NK-92 (cell line): Measurements from ENCODE around the gene ZNF560.
"Not testable (repeated sequence)": the region's sequence is repeated elsewhere in the genome, so short reads cannot be mapped to it uniquely, and the experiment has no call there.

ENCODE experiments used
- DNase-seq: peaks from one replicate; lab custom pipeline; 2025; ENCODE audit not compliant: unreplicated experiment; lab: John Stamatoyannopoulos, UW

ZNF560 gene

DNA sequence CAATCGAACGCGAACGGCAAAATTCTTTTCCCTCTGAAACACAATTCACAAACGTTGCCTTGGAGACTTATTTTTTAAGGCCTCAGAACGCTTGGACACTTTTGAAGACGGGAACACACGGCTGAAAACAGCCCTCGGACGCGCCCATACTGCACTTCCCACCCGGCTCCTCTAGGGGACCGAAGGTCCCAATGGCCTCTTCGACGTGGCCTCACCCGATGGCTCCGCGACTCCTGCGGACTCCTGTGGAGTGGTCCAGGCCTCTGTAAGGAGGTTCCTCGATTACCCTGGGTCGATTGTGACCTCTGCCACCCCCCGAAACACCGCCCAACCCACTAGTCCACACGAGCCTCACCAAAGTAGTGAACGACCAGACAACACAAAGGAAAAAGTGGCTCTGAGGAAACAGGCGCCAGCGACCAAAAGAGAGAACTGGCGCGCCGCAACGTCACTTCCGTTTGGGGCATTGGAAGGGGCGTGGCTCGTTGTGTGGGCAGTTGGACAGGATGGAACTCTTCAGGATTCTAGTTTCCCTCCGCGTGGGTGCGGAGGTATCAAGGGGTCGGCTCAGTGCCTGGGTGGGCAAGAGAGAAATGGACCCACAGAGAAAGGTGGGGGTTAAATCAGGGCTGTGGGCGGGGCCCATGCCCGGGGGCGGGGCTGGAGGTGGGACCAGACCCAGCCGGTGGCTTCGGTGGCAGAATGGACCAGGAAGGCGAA is at the start of gene ZNF560:
Gene ZNF560 (minus strand): TSS at position 434 of the 720 bp plus-strand sequence. CDS start 23,303 bp downstream, outside the sequence.
- DNase-seq, result no peak

DNA sequence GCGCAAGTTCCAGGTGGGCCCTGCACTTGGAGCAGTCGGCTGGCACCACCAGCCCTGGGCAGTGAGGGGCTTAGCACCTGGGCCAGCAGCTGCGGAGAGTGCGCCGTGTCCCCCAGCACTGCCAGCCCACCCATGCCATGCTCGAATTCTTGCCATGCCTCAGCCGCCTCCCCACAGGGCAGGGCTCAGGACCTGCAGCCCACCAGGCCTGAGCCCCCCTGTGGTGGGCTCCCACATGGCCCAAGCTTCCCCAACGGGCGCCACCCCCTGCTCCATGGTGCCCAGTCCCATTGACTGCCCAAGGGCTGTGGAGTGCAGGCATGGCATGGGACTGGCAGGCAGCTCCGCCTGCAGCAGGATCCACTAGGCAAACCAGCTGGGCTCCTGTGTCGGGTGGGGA is 49.5 kb upstream of the ZNF560 start:
- DNase-seq, result no peak

DNA sequence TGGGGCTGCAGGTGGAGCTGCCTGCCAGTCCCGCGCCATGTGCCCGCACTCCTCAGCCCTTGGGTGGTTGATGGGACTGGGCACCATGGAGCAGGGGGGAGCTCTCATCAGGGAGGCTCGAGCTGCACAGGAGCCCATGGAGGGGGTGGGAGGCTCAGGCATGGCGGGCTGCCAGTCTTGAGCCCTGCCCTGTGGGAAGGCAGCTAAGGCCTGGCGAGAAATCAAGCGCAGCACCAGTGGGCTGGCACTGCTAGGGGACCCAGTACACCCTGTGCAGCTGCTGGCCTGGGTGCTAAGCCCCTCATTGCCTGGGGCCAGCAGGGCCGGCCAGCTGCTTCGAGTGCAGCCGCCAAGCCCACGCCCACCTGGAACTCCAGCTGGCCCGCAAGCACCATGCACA is 42.9 kb upstream of the ZNF560 start:
- not testable (repeated sequence) for DNase-seq

DNA sequence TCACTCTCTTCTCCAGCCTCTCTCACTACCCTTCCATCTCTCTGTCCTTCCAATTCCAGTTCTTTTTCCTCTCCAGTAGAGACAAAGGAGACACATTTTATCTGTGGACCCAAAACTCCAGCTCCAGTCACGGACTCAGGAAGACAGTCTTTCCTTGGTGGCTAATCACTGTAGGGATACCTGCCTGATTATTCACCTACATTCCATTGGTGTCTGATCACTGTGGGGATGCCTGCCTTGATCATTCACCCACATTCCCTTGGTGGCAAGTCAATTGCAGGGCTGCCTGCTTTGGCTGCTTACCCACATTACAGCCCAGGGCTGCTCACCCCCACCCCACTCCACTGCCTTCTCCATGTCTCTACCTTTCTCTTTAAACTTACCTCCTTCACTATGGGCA is 41.5 kb upstream of the ZNF560 start:
- not testable (repeated sequence) for DNase-seq

DNA sequence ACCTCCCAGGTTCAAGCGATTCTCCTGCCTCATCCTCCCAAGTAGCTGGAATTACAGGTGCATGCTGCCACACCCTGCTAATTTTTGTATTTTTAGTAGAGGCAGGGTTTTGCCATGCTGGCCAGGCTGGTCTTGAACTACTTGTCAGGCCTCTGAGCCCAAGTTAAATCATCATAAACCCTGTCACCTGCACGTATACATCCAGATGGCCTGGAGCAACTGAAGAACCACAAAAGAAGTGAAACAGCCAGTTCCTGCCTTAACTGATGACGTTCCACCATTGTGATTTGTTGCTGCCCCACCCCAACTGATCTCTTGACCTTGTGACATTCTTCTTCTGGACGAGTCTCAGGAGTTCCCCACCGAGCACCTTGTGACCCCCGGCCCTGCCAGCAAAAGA is 40.8 kb upstream of the ZNF560 start:
- not testable (repeated sequence) for DNase-seq

DNA sequence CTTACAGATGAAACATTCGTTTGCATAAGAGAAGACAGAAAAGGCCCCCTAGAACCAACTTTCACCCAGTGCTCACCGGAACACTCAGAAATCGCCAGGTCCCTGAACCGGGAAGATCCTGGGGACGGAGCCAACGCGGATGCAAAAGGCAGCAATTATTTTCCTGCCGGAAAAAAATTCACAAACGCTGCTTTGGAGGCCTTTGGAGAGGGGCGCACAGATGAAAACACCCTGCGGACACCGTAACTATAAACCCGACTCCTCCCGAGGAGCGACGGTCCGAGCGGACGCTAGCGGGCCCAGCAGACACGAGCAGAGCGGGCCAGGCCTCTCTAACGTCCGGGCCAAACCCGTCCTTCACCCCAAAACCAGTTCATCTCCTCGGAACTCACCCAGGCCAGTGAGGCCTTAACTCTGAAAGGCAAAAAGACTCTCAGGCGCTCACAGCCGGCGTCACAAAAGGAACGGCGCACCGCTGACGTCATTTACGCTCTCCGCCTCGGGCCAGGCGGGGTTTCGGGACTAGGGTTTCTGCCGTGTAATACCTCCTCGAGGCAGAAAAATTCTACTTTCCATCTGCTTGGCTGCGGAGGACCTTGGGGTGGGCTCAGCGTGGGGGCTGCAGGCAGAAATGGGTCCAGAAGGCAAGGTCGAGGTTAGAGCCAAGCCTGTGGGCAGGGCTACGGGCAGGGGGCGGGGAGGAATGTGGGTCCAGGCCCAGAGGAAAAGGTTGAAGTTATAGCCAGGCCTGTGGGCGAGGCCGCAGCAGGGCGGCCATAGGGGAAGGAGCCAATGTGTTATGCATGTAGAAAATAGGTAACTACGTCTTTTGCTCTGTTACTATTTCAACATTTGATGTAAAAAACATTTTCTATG is 40.0 kb upstream of the ZNF560 start, which contains the start of gene ZNF426:
Gene ZNF426 (minus strand): TSS at position 463 of the 876 bp plus-strand sequence. CDS start 2,413 bp downstream, outside the sequence.
- no peak for DNase-seq

DNA sequence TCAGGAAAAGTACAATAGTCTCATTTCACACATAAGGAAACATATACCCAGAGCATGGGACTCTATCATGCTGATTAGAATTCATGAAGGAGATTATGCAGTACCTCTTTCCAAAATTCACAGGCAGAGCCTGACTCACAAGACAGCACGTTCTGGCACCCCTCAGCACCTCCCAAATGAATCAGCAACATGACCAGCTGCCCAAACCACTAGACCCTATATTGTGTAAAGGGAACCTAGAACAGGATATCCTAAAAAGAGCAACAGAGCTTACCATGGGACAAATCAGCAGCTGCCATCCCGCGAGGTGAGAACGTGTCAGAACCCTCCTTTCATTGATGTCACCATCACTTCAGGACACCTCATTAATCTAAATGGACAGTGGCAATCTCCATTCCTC is 37.5 kb upstream of the ZNF560 start:
- no peak for DNase-seq

DNA sequence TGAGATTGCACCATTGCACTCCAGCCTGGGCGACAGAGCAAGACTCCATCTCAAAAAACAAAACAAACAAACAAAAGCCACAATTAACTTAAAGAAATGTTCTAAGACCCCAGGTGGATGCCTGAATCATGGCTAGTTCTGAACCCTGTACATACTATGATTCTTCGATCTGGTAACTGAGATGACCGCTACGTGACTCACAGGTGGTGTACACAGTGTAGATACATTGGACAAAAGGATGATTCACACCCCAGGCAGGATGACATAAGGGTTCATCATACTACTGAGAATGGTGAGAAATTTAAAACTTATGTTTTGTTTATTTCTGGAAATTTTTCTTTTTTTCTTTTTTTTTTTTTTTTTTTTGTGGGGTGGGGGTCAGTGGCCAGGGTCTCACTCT is 33.5 kb upstream of the ZNF560 start:
- DNase-seq, result no peak

DNA sequence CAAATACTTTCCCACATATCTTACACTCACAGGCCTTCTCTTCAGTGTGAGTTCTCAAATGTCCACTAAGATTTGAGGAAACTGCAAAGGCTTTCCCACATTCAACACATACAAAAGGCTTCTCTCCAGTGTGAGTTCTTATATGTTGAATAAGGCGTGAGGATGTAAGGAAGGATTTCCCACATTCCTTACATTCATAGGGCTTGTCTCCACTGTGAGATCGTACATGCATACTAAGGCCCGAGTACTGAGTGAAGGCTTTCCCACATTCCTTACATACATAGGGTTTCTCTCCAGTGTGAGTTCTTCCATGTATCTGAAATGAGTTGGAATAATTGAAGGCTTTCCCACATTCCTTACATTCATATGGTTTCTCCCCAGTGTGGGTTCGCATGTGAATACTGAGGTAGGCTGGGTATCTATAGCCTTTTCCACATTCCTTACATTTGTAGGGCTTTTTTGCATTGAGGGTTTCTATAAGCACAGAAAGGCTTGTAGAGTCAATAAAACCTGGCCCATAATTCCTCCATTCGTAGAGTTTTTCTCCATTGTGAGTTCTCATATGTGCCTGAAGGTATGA is 30.4 kb upstream of the ZNF560 start:
- DNase-seq, result no peak

DNA sequence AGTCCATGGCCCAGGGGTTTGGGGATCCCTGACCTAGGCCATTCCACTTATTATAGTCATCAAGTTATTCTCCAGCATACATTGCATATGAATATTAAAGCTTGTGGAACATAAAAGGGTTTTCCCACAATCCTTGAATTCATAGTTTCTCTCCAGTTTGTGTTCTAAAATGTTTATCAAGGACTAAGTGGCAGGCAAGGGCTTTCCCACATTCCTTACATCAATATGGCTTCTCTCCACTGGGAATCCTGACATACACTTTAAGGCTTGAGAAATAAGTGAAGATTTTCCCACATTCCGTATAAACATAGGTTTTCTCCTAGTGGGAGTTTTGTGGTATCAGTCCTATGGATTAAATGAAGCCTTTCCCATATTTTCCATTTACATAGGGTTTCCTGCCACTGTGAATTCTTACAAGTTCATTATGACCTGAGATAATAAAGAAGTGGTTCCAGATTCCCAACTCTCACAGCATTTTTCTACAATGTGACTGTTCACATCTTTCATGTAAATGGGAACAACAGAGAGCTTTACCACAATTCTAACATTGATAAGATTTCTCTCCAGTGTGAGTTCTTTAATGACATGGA is 25.6 kb upstream of the ZNF560 start:
- no peak for DNase-seq

DNA sequence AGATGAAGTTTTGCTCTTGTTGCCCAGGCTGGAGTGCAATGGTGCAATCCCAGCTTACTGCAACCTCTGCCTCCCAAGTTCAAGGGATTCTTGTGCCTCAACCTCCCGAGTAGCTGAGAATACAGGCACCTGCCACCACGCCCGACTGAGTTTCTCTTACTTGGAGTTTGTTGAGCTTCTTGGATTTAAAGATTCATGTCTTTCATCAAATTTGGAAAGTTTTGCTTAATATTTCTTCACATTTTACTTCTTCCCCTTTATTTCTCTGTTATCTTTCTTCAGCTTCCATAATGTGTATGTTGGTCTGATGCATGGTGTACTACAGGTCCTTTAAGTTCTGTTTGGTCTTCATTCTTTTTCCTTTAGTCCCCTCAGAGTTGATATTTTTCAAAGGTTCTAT is 8.9 kb upstream of the ZNF560 start:
- no peak for DNase-seq

DNA sequence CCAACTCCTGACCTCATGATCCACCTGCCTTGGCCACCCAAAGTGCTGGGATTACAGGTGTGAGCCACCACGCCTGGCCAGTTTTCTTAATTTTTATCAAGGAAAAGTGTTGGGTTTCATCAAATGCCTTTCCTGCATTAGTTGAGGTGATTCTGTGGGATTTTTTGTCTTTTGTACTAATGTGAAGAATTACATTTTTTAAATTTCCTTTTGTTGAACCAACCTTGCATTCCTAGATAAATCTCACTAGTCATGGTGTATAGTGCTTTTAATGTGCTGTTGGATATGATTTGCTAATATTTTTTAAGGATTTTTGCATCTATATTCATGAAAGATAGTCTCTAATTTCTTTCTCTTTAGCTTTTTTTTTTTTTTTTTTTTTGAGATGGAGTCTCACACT is 2.4 kb upstream of the ZNF560 start:
- no peak for DNase-seq

DNA sequence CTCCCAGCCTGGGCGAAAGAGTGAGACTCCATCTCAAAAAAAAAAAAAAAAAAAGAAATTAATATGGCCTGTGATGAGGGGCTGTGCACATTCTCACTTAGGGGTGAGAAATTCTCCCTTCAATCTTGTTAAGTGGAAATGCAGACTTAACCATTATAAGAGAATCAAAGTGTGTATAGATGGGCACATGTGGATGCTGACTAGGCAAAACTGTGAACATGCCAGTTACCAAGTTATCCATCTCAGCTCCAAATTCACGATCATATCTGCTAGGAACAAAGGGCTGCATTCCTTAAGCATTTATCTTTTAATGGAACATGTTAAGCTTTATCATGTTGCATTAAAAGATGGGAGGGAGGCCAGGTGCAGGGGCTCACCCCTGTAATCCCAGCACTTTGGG is 4.3 kb downstream of the ZNF560 start:
- DNase-seq, result no peak

DNA sequence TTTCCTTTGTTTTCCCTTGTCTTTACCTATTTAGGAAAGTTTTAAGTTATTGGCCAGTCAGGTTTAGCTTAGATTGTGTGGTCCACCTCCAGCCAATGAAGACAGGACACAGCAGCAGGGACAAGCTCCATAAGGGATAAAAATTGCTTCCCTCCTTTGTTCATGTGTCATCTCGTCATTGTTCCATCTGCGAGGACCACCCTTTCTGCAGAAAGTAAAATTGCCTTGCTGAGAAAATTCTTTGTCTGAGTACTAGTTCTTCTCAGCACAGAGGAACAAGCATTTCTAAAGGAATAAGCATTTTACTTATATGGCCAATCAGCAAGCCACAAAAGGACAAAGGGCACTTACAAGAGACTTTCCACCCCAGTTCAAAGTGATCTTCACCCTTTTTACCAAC is 11.4 kb downstream of the ZNF560 start:
- no peak for DNase-seq

DNA sequence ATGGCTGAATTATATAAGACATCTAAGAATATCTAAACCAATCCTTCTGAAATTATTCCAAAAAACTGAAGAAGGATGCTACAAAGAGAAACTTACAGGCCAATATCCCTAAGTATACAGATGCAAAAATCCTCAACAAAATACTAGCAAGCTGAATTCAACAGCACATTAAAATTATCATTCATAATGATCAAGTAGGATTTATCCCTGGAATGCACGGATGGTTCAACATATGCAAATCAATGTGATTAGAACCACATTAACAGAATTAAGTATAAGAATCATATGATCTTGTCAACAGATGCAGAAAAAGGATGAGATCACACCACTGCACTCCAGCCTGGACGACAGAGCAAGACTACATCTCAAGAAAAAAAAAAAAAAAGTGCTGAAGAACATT is 13.3 kb downstream of the ZNF560 start:
- DNase-seq, result no peak

DNA sequence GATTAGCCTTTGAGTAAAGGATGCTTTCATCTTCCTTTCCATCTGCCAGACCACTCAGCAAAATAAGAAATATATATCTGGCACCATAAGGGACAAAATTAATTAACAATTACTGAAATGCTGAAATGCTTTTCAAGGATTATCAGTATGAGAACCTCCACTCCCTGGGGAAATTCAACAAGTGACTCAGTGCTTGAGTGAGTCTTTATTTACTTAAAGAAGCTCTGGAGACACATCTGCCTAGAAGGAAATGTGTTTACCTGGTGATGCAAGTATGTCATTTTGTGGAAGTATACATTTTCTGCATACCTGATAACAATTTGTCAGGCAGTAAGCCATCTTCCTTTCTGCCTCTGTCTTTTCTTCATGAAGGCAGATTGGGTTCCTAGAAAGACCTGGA is 23.4 kb downstream of the ZNF560 start:
- no peak for DNase-seq

DNA sequence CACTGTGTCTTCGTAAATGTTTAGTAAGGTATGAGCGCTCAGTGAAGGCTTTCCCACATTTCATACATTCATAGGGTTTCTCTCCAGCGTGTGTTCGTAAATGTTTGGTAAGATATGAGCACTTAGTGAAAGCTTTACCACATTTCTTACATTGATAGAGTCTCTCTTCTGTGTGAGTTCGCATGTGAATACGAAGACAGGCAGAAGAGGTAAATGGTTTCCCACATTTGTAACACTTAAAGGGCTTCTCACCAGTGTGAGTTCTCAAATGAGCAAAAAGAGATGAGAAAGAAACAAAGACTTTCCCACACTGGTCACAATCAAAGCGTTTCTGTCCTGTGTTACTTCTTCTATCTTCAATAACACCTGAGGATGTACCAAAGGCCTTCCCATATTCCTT is 31.3 kb downstream of the ZNF560 start:
- DNase-seq, result no peak

DNA sequence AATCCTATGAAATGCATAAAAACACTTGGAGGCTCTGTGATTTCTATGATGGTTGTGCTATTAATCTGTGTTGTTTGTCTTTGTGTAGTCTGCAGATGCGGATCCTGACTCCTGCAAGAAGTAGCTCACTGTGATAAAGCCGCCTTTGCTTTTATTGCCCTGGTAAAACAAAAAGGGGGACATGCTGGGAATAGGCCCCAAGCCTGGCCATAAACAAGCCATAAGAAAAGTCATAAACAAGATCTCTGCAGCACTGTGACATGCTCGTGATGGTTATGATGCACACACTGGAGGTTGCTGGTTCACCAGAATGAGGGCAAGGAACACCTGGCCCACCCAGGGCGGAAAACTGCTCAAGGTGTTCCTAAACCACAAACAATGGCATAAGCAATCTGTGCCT is 36.5 kb downstream of the ZNF560 start:
- DNase-seq, result no peak

DNA sequence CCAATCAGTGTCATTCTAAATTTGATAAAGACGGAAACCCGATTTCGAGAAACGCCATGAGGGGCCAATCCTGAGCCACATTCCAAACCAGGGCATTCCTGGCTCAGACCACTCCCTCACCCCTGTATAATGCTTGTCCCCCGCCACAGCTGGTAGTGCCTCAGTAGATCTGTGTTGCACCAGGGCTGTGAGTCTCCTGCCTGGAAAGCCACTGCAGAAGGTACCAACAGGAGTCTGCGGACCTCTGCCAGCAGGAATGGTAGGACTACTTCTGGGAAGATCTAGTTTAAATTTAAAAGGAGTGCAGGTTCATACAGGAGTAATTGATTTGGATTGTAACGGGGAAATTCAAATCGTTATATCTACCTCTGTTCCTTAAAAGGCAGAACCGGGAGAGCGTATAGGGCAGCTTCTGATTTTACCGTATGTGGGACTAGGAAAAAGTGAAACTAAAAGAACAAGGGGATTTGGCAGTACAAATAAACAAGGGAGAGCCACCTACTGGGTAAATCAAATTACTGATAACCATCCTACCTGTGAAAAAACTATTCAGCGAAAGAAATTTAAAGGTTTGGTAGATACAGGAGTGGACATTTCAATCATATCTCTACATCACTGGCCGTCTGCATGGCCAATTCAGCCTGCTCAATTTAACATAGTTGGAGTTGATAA is 42.3 kb downstream of the ZNF560 start:
- no peak for DNase-seq

DNA sequence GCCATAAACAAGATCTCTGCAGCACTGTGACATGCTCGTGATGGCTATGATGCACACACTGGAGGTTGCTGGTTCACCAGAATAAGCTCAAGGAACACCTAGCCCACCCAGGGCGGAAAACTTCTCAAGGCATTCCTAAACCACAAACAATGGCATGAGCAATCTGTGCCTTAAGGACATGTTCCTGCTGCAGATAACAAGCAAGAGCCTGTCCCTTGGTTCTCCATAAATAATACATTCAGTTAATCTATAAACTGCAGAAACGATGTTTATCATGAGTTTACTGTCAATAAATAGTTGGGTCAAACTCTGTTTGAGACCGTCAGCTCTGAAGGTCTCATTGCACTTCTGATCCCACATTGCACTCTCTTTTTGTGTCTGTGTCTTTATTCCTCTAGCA is 44.5 kb downstream of the ZNF560 start:
- no peak for DNase-seq

DNA sequence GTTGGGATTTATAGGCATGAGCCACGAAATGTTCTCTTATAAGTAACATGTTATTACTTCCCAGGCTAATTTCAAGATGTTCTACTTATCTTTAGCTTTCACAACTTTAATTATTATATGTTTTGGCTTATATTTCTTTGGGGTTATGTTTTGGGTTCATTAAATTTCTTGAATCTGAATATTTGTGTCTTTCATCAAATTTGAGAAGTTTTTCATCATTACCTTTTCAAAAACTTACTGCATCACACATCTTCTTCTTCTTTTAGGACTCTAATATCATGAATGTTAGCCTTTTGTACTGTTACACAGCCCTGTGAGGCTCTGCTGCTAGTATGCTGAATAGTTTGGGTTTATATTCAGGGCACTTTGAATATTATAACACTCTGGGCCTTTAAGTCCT is 53.4 kb downstream of the ZNF560 start:
- DNase-seq, result no peak
